Brain pericyte (primary cell): Measurements from ENCODE around the gene MASP1.

Experiments used
- DNase-seq: peaks from one replicate; pipeline ENCODE4 v3.0.0-alpha.2; 2012; ENCODE audit warnings: low read depth, low spot score

Gene MASP1

DNA sequence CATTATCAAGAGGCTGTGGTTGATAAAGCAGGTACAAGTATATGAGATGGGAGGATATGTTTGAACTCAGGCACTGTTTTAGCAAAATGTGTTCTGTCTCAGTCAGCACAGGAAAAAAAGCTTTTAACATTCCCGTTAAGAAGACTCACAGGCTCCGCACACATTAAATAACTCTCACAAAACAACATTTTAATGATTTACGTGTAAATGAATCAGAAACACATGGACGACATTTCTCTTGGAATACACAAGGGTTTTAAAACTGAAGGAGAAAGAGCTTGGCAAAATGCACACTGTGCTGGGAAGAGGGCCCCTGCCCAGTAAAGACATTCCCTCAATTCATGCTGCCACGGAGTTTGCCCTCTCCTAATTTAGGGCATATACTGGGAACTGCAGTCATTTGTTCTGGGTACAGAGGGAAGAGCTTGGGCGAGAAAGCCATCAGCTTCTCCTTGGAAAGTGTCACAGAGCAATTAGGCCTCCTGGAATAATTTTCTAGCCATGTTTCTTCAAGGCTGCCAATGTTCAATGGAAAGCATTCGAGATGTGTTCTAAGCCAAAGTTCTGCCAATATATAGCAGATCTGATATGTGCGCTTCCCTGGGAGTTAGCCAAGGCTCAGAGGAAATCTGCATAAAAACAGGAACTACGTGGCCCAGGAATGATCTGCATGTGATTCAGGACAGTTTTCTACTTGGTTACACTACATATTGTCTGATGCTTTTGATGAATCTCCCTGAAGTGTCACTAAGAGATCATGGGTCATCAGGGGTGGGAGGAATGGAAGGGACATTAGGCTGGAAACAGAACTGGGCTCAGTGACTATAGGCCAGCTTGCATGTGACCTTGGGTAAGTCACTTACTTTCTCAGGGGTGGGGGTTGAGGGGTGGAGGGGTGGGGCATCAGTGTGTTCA, 2.2 kb upstream of the MASP1 start:
- no peak for DNase-seq

DNA sequence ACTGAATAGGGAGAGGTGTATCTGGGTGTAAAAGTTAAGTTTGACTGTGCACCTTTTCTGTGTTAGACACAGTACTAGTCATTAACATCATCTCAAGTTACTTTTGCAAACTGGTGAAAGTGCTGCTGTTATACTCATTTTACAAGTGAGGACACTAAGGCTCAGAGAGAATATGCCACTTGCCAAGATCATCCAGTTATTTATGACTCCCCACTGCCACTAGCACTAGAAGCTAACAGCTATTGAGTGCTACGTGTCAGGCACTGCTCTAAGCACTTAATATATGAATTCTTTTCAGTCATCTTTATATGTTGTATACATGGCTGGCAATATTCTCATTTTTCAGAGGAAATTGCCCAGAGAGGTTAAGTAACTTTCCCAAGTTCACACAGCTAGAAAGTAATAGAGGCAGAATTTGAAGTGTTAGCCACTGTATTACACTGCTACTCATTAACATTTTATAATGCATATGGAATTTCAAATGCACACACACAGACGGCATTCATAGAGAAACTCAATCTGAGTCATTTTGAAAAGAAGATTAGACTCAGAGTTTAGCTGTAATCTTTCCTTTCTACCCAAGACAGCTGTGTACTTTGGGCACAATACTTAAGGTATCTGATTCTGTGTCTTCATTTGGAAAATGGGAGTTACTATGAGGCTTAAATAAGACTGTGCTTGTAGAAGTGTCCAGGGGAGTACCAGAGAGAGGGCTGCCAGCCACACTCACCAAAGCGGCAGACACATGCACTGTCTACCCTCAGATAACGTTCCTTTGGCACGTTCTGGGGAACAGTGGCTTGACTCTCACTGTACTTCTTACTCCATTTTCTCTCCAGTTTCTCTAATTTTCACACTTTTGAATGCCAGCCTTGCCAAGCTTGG, 1.3 kb upstream of the MASP1 start:
- no peak for DNase-seq

DNA sequence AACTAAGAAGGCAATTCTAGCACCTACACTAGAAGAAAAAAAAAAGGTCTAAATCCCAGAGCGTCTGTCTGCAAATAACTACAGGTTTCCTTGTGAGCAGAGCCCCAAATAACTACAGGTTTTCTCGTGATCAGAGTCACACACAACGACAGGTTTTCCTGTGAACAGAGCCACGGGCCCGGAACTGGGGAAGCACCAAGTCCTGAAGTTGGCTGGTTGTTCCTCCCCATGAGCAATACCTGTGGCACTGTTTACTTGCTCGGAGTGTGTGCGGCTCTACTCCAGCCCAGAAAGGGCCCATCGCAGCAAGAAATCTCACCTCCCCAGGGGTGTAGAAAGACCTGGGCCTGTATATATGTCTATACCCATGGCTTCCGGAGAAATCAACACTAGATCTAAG, 644 bp upstream of the MASP1 start:
- no peak for DNase-seq

DNA sequence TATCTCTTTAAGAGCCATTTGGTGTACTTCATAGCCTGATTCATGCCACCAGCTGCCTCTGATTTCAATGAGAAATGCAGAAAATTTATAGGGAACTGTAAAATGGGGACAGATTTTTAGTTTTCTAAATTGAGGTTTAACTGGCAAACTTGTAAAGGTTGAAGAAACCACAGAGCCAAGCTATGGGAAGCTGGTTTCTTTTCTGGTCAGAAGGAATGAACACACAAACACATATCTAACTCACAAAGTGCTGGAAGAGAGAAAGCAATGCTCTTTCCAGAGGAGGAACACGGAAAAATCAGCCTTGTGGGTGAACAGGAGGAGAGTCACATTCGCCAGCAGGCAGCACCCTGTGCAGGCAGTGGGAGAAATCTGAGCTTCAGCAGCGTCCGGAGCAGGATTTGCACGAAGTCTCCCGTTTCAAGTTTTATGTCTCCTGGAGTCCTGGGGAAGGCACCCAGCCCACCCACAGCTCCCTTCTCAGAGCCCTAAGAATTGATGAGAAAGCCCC, 481 bp downstream of the MASP1 start:
- DNase-seq = no peak

DNA sequence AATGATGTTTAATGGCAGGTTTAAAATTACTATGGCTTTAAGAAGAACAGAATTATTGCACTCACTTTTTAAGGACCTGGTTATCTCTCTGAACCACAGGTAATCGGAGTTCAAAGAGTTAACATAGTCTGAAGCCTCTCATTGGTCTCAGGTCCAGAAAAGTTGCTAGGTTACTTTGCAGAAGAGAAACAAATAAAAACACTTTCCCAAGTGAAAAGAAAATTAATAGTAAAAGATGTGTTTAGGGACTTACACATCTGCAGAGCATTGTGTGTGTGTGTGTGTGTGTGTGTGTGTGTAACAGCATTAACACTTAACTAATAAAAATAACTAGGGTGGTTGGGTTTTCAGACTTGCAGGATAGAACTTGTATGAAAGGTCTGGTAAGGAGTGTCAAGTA, 1.0 kb downstream of the MASP1 start:
- DNase-seq = no peak

DNA sequence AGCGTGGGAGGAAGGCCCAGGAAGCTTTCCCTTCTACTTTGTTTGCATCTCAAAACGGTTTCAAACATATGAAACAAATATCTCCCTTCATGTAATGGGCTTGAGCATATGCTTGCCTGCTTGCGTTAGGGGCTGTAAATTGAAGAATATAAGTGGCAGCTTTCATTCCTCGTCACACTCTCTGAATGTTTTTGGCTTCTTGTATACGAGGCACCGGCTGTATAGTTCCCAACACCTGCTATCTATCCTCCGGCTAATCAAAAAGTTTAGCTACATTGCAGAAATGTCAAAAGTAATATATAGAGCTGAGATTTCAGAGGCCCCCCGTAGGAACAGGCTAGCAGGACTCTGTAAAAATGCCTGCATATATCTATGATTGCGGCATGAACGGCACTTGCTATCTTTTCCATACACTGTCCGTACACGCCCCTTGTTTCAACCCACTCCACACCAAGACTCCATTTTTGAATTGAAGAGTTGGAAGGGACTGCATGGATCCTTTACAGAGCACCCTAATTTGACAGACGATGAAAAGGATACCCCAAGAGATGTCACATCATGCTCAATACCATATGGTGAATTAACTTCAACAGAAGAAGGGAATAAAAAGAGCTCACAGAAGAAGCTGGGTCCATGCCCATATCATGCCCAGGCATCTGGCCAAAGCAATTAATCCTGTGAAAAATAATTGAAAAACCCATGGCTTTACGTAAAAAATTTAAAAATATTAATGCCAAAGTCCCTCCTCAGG, 2.5 kb downstream of the MASP1 start:
- no peak for DNase-seq

DNA sequence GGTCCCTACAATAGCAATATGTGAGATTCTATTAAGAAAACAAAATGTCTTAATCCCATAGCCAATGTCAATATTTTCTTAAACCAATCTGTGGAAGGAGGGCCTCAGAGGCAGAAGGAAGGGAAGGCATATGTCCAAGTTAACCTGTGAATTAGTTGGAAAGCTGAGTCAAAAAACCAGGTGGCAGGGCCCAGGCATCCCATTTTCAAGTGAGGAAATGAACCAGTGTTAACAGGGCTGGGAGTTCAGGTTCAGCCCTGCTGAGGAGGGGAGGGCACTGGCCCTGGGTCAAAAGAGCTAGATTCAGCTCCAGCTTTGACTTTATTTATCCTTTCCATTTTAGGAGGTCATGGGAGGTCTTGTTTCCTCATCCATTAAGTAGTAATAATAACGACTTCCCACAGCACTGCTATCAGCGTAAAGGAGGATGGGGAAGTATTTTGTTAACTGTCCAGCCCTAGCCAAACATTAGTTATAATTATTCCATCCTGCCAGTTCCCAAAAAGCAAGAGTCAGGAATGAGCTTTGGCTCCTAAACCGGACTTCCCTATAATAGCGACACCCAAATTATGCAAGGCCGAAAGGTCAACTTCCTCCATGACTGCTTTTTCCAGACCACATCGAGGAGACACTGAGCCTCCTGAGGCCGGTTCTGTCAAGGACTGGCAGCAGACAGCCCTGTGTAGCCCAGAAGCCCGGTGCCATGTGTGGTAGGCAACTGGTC, 3.2 kb downstream of the MASP1 start:
- DNase-seq = no peak

DNA sequence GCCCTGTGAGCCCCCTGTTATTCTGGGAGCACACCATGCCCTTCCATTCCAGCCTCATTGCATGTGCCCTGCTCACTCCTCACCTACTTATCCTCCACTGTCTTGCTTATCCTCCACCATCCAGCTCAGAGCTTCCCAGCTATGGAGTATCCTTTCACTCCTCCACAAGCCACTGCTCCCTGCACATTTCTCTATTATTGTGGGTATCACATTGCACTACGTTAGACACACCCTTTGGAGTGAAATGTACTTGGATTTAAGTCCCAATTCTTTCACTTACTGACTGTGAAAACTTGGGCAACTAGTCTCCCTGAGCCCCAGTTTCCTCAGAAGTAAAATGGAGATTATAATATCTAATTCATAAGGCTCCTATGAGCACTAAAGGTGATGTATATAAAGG, 4.3 kb downstream of the MASP1 start:
- no peak for DNase-seq

DNA sequence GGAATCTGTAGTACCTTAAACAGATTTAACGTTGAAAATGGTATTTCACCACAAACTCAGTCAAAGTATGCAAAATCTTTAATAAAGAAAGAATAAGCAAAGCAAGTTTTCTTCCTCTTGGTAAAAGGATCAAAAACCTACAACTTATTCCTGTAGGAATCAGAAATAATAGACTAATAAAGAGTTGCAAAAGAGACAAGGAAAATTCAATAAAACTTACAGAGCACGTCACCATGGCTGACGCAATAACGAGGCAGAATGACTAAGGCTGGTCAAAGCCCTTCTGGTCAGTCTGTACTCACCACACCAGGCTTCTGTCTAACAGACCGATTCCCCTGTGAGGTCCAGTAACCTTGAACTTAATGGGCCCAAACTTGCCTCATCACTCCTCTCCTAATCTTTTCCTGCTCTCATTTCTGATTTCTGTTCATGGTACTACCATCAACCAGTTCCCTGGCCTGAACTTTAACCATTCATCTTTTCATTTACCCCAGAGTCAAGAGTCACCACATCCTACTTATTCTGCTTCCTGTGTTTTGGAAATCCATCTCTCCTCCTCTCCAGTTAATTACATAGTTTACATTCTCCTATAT, 5.0 kb downstream of the MASP1 start:
- no peak for DNase-seq

DNA sequence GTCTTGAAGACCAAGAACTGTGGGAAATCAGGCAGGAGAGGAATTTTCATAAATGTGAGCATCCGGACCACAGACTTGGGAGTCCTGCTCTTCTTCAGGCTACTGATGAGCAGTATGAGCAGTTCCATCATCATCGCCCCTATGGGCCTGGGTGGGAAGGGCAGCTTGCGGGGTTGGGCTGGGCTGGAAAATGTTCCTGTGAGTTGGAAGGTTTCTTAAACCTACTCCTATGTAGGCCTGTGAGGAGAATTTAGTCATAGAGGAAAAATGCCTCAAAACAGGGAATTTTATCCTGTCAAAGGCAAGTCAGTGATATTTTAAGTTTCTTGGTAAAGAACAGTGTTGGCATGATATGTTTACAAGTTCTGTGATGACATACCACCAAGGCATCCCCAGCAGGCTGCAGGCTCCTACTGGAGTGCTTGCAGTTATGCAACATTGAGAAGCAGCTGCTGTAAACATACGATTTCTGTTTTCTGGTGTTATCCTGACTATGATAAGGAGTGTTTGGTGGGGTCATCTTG, 10.3 kb downstream of the MASP1 start:
- no peak for DNase-seq

DNA sequence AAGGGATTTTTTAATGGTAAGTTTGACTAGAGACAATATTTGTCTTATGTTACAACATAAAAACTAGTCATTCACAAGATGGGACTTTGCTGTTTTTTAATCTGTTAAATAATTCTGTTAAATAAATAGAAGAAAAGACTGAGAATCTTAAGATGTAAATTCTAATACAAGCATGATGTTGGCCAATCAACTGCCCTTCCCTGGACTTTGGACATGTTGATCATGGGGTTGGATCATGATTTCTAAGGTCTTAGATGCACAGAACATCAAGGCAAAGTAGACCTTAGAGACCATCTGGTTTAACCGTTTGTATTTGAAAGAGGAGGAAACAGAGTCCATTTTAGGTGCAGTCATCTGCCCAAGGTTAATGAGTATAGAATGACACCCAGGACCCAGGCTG, 10.9 kb downstream of the MASP1 start:
- no peak for DNase-seq

DNA sequence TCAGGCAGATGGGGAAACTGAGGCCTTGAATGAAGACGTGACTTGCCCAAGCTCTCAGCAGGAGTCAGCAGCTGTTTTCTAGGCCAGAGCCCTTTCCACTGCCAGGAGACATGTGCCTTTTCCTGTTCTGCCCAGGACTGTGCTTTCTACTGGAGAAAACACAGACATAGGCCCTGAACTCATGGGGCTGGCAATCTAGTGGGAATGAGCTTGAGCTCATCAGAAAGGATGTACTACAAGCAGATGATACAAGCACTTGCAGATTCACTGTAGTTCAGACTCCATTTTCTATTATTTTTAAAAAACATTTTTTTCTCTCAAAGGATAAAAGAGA, 14.4 kb downstream of the MASP1 start:
- no peak for DNase-seq

DNA sequence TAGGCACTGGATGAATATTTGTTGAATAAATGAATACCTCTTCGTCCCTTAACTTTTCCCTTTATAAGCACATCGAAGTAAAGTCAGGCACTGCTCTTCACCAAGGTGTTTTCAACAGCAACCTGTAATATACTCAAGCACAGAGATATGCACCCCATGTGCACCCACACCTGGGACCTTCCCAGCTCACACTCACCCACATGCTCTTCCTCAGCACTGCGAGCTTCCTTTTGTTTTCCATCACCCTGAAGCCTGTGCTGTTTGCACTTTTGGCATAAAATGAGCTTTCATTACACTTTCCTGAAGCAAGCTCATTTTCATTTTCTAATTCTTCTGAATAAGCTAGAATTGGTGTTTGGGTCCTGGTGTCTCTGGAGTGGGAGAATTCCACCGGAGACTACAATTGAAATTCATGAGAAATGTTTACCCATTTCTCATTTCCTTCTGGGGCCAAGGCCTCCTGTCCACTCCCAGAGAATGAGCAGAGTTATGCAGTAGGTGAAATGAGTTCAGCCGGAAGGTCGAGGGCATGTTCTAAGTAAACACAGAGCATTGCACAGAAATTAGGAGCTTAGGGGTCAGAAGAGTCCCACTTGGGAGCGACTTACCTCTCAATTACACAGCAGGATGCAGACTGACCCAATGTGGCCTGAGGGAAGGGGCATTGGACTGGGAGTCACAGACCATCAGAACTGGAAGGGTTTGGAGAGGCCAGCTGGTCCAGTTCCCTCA, 15.0 kb downstream of the MASP1 start:
- no peak for DNase-seq

DNA sequence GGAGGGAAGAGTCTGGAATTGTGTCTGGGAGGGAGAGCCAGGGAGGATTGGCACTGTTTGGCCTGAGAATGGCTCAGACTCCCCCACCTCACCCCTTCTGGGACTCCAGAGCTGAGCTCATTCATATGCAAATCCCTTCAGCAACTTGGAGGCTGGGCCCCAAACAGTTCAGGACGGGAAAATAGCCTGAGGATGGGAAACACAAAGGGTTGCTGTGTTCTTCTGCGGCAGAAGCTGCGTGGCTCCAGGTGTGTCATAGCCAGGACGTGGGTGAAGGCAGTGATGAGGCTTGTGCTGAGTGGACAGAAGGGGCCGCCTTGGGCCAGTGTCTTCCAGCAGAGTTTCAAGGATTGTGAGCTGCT, 16.6 kb downstream of the MASP1 start:
- no peak for DNase-seq

DNA sequence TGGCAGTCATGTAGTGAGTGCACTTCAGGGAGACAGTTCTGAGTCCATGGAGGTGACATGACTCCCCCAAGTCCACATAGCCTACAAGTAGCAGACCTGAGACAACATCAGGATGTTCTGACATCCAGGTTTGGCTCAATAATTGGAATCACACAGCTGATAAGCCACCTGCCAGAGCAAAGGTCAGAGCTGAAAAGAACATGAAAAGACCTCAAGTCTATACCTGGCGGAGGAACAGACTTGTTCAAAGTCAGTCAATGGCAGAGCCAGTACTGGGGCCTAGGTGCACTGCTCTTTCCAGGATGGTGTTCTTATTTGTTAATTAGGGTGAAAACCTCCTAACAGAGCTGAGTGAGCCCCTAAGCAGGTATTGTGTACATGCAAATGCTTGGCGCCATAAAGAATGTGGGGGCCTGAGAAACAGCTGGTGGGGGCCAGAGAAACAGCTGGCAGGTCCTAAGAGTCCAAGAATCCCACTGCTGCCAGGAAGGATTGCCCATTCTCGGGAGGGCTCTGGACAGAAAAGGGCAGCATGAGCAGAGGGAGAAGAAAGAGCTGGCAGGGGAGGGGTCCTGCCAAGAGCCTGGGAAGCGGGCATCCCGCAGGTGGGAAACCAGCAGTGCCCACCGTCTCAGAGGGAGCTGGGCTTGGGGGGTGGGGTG, 17.1 kb downstream of the MASP1 start:
- no peak for DNase-seq

DNA sequence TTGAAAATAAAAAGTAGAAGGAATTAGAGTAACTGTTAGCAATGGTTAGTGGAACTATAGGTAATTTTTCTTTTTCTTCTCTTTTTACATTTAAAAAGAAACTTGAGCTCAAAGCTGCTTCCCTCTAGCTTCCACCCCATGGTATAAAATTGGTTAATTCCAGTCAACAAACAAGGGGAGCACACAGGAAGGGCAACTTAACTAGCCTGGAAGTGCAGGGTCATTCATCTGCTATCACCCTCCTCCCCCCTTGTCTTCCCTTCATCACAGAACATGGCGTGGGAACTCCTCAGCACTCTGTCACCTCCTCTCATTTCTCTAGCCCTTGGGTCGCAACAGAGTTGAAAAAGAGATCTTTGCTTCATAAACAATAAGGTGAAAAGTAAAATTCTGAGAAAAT, 20.0 kb downstream of the MASP1 start:
- DNase-seq = no peak

DNA sequence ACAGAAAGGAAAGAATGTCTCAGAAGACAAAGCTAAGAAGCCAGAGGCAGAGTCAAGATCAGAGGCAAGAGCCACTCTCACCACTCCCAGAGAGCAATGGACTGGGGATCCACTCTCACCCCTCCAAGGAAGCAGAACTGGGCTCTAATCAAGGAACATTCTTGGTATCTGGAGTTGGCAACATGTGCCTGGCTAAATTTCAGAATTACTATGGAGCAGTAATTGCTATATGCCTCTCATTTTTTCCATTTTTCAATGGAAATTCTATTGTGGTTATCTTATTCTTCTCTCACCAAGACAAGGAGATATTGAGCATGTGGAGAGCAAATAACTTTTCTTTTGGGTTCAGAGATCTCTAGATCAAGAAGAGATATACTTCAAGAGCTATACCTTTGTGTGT, 22.1 kb downstream of the MASP1 start:
- no peak for DNase-seq

DNA sequence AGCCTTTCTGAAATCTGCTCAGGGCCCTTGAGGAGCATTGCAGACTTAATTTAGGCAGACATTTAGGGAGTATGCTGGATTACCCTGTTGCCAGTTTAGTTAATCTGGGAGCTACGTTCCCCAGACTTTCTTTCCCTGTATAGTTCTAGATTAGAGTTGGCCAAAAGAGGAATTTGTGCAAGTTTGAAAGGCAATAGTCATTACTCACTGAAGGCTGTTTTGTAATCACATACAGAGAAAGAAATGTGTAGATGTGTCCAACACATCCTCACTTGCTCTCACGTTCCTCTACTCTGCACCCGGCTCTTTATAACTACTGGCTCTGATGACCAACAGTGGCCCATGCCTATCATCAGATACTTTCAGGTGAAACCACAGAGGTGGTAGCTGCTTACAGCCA, 24.2 kb downstream of the MASP1 start:
- no peak for DNase-seq

DNA sequence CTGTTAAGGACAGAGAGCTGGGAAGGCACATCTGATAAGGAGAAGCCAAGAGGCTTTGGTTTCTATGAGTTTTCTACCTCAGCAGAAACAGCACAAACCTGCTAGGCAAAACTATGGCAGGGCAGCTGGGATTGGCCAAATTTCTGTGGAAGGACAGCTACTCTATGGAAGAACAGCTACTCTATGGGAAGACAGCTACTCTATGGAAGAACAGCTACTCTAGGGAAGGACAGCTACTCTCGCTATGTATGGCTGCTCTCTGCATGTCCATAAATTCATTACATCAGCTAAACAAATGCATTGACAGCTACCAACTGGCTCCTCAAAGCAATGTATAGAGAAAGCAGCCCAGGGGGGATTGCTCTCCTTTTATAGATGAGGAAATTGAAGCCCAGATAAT, 24.8 kb downstream of the MASP1 start:
- DNase-seq = no peak
